GM10266 (cell line): ENCODE measurements around the gene IMPACT.

ENCODE experiments used
- DNase-seq: peaks from one replicate; pipeline ENCODE4 v3.0.0; 2012; ENCODE audit errors: extremely low spot score
- TF ChIP-seq, protein P1 (sequence below): IDR thresholded peaks from 2 replicates; pipeline ENCODE4 v1.5.1; 2012; ENCODE audit warnings: mild to moderate bottlenecking, low read depth; ENCODE audit not compliant: control insufficient read depth, insufficient read depth; ENCODE audit errors: missing control alignments

Gene IMPACT, protein sequence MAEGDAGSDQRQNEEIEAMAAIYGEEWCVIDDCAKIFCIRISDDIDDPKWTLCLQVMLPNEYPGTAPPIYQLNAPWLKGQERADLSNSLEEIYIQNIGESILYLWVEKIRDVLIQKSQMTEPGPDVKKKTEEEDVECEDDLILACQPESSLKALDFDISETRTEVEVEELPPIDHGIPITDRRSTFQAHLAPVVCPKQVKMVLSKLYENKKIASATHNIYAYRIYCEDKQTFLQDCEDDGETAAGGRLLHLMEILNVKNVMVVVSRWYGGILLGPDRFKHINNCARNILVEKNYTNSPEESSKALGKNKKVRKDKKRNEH

DNA sequence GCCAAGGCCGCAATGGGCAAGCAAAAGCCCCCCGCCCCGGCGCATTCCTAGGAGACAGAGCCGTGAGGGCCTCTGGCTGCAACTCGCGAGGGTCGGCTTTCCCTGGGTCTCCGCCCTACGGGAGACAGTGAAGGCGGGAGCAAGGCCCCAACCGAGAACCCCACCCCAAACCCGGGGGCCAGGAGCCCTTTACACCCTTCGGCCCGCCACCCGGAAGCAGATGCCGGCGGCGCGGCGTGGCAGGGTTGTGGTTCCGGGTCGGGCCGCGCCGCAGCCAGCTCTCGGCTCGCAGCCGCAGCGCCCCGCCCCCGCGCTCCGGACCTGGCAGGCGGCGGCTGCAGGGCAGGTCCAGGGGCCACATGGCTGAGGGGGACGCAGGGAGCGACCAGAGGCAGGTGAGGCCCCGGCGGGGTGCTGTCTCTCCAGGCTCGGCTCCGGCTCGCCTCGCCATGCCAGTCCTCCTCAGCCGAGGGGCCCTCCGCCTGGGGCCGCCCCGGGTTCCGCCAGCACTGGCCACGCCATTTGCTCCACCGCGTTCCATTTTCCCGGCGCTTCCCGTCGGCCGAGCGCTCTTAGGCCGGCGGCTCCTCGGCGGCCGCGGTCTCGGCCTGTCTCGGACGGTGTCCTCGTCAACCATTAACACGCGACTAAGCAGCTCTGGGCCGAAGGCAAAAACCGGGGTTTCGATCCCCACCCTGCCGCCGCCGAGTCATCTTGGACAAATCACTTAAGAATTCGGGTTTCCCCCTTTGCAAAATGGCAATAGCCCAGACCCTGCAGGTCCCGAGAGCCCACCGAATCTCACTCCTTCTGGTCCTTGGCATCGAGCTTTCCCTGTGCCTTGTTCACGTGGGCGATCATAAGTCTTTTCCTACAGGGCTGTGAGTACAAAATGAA, at the start of gene IMPACT:
Gene IMPACT, plus strand, starts transcription at position 273 of the 897 bp plus-strand sequence. Its CDS starts 87 bp downstream, at position 360.
- DNase-seq = peak; percentile 75
- TF ChIP-seq, protein P1, sequence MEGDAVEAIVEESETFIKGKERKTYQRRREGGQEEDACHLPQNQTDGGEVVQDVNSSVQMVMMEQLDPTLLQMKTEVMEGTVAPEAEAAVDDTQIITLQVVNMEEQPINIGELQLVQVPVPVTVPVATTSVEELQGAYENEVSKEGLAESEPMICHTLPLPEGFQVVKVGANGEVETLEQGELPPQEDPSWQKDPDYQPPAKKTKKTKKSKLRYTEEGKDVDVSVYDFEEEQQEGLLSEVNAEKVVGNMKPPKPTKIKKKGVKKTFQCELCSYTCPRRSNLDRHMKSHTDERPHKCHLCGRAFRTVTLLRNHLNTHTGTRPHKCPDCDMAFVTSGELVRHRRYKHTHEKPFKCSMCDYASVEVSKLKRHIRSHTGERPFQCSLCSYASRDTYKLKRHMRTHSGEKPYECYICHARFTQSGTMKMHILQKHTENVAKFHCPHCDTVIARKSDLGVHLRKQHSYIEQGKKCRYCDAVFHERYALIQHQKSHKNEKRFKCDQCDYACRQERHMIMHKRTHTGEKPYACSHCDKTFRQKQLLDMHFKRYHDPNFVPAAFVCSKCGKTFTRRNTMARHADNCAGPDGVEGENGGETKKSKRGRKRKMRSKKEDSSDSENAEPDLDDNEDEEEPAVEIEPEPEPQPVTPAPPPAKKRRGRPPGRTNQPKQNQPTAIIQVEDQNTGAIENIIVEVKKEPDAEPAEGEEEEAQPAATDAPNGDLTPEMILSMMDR = no peak

DNA sequence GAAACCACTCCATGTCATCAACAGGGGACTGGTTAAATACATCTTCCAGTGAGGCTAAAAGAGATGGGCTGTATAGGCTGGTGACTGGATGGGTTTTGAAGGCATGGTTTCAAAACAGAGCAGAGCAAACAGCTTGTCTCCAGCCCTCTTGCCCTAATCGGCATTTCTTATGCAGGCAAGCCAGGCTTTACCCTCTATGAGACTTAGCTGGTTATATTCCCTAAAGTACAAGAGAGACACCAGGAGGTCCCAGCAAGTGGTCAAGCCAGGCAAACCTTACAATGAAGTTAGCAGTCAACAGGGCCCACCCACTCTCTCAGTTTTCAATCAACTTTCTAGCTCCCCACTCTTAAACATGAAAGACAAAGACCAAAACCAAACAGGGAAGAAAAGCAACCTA, 47.9 kb upstream of the IMPACT start:
- no peak for DNase-seq
- TF ChIP-seq, protein P1 = no peak

DNA sequence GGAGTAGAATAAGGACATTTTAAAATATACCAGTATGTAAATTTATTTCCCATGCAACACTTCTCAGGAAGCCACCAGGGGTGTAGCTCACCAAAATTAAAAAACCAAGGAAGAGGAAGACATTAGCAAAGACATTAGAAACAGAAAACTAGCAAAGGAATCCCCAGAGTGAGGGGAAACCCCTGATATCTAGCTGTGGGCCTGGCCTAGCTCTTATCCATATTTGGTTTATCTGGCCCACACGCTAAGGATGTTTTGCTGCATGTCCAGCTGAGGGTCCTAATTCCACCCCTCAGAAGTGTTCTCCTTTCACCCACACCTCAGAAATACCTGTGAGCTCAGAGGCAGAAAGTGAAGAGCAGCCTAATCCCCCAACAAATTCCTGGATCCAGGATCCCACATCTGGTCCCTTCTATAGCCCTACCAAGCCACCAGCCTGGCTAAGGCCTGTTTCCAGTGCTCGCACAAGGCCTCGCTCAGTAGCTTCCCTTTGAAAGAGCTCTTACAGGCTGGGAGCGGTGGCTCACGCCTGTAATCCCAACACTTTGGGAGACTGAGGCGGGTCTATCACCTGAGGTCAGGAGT, 46.2 kb upstream of the IMPACT start:
- peak; percentile 45 for DNase-seq
- TF ChIP-seq, protein P1 = no peak

DNA sequence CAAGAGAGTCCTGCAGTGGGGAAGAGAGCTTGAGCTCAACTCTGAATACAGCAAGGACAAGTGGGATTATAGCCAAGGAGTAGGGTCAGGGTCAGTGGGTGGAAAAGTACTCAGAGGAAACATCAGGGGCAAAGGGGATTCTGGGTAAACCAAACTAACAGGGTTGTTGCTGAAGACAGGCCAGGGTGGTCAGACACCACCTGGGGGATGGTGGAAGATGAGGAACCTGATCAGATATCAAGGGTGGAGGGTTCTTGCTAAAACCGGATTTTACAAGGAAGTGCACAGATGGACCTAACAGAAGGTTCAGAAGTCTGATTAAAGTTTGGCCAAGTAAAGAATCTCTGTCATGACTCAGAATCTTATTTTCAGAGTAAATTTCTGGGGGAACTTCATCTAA, 45.3 kb upstream of the IMPACT start:
- TF ChIP-seq, protein P1 = no peak
- DNase-seq = no peak

DNA sequence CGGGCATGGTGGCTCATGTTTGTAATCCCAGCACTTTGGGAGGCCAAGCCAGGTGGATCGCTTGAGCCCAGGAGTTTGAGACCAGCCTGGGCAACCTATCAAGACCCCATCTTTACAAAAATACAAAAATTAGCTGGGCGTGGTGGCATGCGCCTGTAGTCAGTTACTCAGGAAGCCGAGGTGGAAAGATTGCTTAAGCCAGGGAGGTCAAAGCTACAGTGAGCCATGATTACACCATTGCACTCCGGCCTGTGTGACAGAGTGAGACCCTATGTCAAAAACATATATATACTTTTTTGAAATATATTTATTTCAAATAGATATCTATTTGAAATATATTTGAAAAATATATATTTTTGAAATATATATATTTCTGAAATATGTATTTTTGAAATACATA, 39.8 kb upstream of the IMPACT start:
- DNase-seq = no peak
- TF ChIP-seq, protein P1 = no peak

DNA sequence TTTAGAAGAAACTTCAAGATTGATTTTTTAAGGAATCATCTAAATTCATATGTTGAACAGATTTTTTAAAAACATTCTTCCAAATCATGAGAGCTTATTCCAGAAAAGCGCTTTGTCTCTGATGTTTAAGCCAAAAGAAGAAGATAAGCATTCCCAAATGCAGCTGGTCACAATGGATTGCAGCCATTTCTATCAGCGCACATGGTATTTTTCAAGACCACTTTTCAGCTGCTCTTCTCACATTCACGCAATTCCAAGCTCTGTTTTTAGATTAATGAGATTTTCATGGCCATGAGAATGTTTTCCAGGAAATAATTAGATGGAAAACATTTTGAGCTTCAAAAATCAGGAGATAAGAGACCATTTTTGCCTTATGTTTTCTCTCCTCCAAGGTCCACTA, 37.5 kb upstream of the IMPACT start:
- no peak for DNase-seq
- TF ChIP-seq, protein P1 = no peak
